ENCODE data around the gene UHRF2. TPM values are rescaled to one million over a fixed set of nuclear protein-coding genes. Genes with fewer than 3 reads are reported as not detected.

Gene UHRF2
- total and polyA plus RNA-seq, 2 of the 13 experiments (the other 11 are each of a cell fraction or from before 2014, with no cell fraction given): 42.1 to 44.2 TPM

DNA sequence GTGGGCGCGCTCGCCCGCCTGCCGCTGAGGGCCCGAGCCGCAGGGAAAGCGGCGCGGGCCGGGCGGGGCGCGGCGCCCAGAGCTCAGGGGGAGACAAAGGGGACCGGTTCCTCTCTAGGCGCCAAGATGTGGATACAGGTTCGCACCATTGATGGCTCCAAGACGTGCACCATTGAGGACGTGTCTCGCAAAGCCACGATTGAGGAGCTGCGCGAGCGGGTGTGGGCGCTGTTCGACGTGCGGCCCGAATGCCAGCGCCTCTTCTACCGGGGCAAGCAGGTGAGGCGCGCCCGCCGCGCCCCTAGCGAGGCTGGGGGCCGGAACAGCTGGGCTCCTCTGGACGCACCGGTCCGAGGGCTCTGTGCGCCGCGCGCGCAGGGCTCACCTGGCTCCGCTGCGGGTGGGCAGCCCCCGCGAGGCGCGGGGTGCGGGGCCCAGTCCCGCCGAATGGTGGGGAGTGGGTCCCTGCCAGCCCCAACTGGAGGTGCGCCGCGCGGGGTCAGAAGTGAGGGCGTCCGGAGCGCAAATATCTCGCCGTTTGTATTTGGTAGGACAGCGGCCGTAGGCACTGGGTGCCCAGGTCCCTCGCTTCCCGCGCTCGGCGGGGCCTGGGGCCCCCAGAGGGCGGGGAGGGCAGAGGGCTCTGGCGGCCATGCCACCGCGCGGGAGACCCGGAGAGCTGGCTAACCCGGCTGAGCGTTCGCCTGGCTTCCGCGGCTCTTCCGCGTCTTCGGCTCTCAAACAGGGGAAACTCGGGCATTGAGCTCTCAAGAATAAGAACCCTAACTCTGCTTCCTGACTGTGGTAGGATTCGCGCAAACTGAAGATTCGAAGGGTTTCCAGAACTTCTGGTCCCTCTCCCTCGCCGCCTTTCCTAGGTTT, 607 bp downstream of the UHRF2 start (continued):
- TF ChIP-seq, protein P1, sequence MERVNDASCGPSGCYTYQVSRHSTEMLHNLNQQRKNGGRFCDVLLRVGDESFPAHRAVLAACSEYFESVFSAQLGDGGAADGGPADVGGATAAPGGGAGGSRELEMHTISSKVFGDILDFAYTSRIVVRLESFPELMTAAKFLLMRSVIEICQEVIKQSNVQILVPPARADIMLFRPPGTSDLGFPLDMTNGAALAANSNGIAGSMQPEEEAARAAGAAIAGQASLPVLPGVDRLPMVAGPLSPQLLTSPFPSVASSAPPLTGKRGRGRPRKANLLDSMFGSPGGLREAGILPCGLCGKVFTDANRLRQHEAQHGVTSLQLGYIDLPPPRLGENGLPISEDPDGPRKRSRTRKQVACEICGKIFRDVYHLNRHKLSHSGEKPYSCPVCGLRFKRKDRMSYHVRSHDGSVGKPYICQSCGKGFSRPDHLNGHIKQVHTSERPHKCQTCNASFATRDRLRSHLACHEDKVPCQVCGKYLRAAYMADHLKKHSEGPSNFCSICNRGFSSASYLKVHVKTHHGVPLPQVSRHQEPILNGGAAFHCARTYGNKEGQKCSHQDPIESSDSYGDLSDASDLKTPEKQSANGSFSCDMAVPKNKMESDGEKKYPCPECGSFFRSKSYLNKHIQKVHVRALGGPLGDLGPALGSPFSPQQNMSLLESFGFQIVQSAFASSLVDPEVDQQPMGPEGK (CRISPR knock-in tag; IDR thresholded peaks at IDR 0.05): peak; percentile 59
- TF ChIP-seq ZBTB8A (CRISPR knock-in tag; IDR thresholded peaks at IDR 0.05; ENCODE audit: borderline replicate concordance, low read depth) (no peak), MBD4 (IDR thresholded peaks at IDR 0.05; ENCODE audit: borderline replicate concordance, low read length) (no peak), SMAD9 (CRISPR knock-in tag; IDR thresholded peaks at IDR 0.05) (no peak), FOXC1 (CRISPR knock-in tag; IDR thresholded peaks at IDR 0.05; ENCODE audit: borderline replicate concordance) (0 out of 2 replicates have a peak, but pooled peaks have one; percentile 20), ZNF33A (CRISPR knock-in tag; IDR thresholded peaks at IDR 0.05; ENCODE audit: borderline replicate concordance) (no peak), HOXA3 (CRISPR knock-in tag; IDR thresholded peaks at IDR 0.05) (no peak; the same call in none of the 2 replicates), ZNF703 (CRISPR knock-in tag; IDR thresholded peaks at IDR 0.05; ENCODE audit: borderline replicate concordance) (no peak), MZF1 (CRISPR knock-in tag; IDR thresholded peaks at IDR 0.05; ENCODE audit: borderline replicate concordance) (no peak), JUNB (CRISPR knock-in tag; IDR thresholded peaks at IDR 0.05; ENCODE audit: borderline replicate concordance) (no peak), ADNP (CRISPR knock-in tag; IDR thresholded peaks at IDR 0.05) (no peak), ZBTB7A (CRISPR knock-in tag; IDR thresholded peaks at IDR 0.05) (no peak), ZNF441 (CRISPR knock-in tag; IDR thresholded peaks at IDR 0.05; ENCODE audit: borderline replicate concordance) (no peak; the same call in 1 of the 2 replicates), MYNN (CRISPR knock-in tag; IDR thresholded peaks at IDR 0.05; ENCODE audit: low read depth) (no peak)
- TF ChIP-seq, protein P2, sequence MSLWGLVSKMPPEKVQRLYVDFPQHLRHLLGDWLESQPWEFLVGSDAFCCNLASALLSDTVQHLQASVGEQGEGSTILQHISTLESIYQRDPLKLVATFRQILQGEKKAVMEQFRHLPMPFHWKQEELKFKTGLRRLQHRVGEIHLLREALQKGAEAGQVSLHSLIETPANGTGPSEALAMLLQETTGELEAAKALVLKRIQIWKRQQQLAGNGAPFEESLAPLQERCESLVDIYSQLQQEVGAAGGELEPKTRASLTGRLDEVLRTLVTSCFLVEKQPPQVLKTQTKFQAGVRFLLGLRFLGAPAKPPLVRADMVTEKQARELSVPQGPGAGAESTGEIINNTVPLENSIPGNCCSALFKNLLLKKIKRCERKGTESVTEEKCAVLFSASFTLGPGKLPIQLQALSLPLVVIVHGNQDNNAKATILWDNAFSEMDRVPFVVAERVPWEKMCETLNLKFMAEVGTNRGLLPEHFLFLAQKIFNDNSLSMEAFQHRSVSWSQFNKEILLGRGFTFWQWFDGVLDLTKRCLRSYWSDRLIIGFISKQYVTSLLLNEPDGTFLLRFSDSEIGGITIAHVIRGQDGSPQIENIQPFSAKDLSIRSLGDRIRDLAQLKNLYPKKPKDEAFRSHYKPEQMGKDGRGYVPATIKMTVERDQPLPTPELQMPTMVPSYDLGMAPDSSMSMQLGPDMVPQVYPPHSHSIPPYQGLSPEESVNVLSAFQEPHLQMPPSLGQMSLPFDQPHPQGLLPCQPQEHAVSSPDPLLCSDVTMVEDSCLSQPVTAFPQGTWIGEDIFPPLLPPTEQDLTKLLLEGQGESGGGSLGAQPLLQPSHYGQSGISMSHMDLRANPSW (CRISPR knock-in tag; IDR thresholded peaks at IDR 0.05; ENCODE audit: borderline replicate concordance): no peak
- TF ChIP-seq, protein P3, sequence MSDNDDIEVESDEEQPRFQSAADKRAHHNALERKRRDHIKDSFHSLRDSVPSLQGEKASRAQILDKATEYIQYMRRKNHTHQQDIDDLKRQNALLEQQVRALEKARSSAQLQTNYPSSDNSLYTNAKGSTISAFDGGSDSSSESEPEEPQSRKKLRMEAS (IDR thresholded peaks at IDR 0.05): no peak
- TF ChIP-seq, protein P4, sequence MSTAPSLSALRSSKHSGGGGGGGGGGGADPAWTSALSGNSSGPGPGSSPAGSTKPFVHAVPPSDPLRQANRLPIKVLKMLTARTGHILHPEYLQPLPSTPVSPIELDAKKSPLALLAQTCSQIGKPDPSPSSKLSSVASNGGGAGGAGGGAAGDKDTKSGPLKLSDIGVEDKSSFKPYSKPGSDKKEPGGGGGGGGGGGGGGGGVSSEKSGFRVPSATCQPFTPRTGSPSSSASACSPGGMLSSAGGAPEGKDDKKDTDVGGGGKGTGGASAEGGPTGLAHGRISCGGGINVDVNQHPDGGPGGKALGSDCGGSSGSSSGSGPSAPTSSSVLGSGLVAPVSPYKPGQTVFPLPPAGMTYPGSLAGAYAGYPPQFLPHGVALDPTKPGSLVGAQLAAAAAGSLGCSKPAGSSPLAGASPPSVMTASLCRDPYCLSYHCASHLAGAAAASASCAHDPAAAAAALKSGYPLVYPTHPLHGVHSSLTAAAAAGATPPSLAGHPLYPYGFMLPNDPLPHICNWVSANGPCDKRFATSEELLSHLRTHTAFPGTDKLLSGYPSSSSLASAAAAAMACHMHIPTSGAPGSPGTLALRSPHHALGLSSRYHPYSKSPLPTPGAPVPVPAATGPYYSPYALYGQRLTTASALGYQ (CRISPR knock-in tag; IDR thresholded peaks at IDR 0.05): no peak
- TF ChIP-seq, protein P5, sequence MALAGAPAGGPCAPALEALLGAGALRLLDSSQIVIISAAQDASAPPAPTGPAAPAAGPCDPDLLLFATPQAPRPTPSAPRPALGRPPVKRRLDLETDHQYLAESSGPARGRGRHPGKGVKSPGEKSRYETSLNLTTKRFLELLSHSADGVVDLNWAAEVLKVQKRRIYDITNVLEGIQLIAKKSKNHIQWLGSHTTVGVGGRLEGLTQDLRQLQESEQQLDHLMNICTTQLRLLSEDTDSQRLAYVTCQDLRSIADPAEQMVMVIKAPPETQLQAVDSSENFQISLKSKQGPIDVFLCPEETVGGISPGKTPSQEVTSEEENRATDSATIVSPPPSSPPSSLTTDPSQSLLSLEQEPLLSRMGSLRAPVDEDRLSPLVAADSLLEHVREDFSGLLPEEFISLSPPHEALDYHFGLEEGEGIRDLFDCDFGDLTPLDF (CRISPR knock-in tag; IDR thresholded peaks at IDR 0.05): no peak; the same call in 1 of the 2 replicates
